CD1c-positive myeloid dendritic cell (primary cell): ENCODE data around the gene PHACTR3.

Experiments
- DNase-seq: peaks from one replicate; pipeline ENCODE4 v3.0.0-alpha.2; 2016; ENCODE audit errors: extremely low spot score

The PHACTR3 gene

GRCh38 chr20:59729506-59729905 is 125.2 kb downstream of the PHACTR3 start:
- DNase-seq = no peak

GRCh38 chr20:59730722-59731121 is 126.4 kb downstream of the PHACTR3 start:
- no peak for DNase-seq

- no peak for DNase-seq
These were observed 127.0 kb downstream of the PHACTR3 start for GRCh38 chr20:59731376-59731775.

- peak; percentile 32 for DNase-seq
These were observed 129.0 kb downstream of the PHACTR3 start for GRCh38 chr20:59733351-59733750.

- DNase-seq = no peak
These were observed 131.1 kb downstream of the PHACTR3 start for GRCh38 chr20:59735486-59735885.

- no peak for DNase-seq
These were observed 131.6 kb downstream of the PHACTR3 start for GRCh38 chr20:59735917-59736316.

- no peak for DNase-seq
These were observed 132.0 kb downstream of the PHACTR3 start for GRCh38 chr20:59736366-59736765.

- DNase-seq = no peak
These were observed 132.8 kb downstream of the PHACTR3 start for GRCh38 chr20:59737073-59737666.

GRCh38 chr20:59737816-59738215 is 133.5 kb downstream of the PHACTR3 start:
- DNase-seq = no peak

- DNase-seq = no peak
These were observed 134.5 kb downstream of the PHACTR3 start for GRCh38 chr20:59738851-59739250.

- DNase-seq = no peak
These were observed 136.3 kb downstream of the PHACTR3 start for GRCh38 chr20:59740621-59741020.

- DNase-seq = no peak
These were observed 136.7 kb downstream of the PHACTR3 start for GRCh38 chr20:59741073-59741472.

- no peak for DNase-seq
These were observed 138.2 kb downstream of the PHACTR3 start for GRCh38 chr20:59742351-59743095.

- no peak for DNase-seq
These were observed 139.0 kb downstream of the PHACTR3 start for GRCh38 chr20:59743308-59743707.

GRCh38 chr20:59743767-59744485 is 139.6 kb downstream of the PHACTR3 start:
- DNase-seq = no peak

- DNase-seq = no peak
These were observed 140.4 kb downstream of the PHACTR3 start for GRCh38 chr20:59744756-59745155.

GRCh38 chr20:59745201-59745600 is 140.9 kb downstream of the PHACTR3 start:
- DNase-seq = no peak

GRCh38 chr20:59745716-59746115 is 141.4 kb downstream of the PHACTR3 start:
- DNase-seq = no peak

- DNase-seq = no peak
These were observed 141.8 kb downstream of the PHACTR3 start for GRCh38 chr20:59746155-59746554.

GRCh38 chr20:59747671-59748515 is 143.6 kb downstream of the PHACTR3 start:
- no peak for DNase-seq

GRCh38 chr20:59748619-59749191 is 144.4 kb downstream of the PHACTR3 start:
- no peak for DNase-seq

GRCh38 chr20:59749301-59749700 is 145.0 kb downstream of the PHACTR3 start:
- DNase-seq = no peak
